HEK293 (cell line): ENCODE measurements around the gene SLC22A4.

ENCODE experiments used
- CTCF ChIA-PET: fragments of 350-600 bp; formaldehyde crosslinking; extraction: SDS; loops from one replicate; lab custom pipeline; 2021; ENCODE audit warnings: antibody characterized with exemption; lab: Yijun Ruan, JAX
- POLR2A ChIA-PET: fragments of 300-600 bp; formaldehyde crosslinking; extraction: SDS; loops from one replicate; lab custom pipeline; 2020; ENCODE audit warnings: antibody characterized with exemption, inconsistent platforms; lab: Yijun Ruan, JAX
- H3K27ac ChIP-seq: fragments of 200-500 bp; sonication (Bioruptor generic); 2 replicates; pipeline ENCODE4 v1.5.1; 2014; ENCODE audit warnings: low read depth, low read length, control low read depth, inconsistent platforms; ENCODE audit errors: extremely low read depth
- H3K36me3 ChIP-seq, 2 experiments: fragments of 200-500 bp in 1 of 2; sonication (Bioruptor generic) in 1 of 2; 1 replicate in 1 of 2; 2 replicates in 1 of 2; pipeline ENCODE4 v1.5.1; 2014 to 2017; ENCODE audit warnings: inconsistent platforms in 2 of 2, low read length in 2 of 2; ENCODE audit not compliant: control insufficient read depth in 2 of 2, insufficient read depth in 1 of 2
- H3K4me1 ChIP-seq: fragments of 200-500 bp; sonication (Bioruptor generic); 2 replicates; pipeline ENCODE4 v1.5.1; 2014; ENCODE audit warnings: mild to moderate bottlenecking, low read length, inconsistent platforms; ENCODE audit not compliant: control insufficient read depth, insufficient read depth
- H3K4me3 ChIP-seq: 2 replicates; pipeline ENCODE4 v1.5.1; 2011; ENCODE audit warnings: low read depth, mild to moderate bottlenecking, control low read depth, low read length, moderate library complexity
- H3K9me3 ChIP-seq: fragments of 200-500 bp; sonication (Bioruptor generic); 2 replicates; pipeline ENCODE4 v1.5.1; 2014; ENCODE audit warnings: low read depth, low read length, inconsistent platforms; ENCODE audit not compliant: control insufficient read depth, insufficient read depth
- HOXA7 ChIP-seq: sonication (generic); formaldehyde crosslinking; IDR thresholded peaks from 2 replicates; pipeline ENCODE4 v1.8.1; 2022; ENCODE audit warnings: missing genetic modification reagents, borderline replicate concordance
- SCRT1 ChIP-seq: fragments of 450-650 bp; formaldehyde crosslinking; IDR thresholded peaks from 2 replicates; pipeline ENCODE4 v1.5.1; 2016; ENCODE audit warnings: missing biosample characterization, missing genetic modification characterization, borderline replicate concordance
- SCRT2 ChIP-seq: fragments of 450-650 bp; formaldehyde crosslinking; IDR thresholded peaks from 2 replicates; pipeline ENCODE4 v1.5.1; 2016; ENCODE audit warnings: missing biosample characterization, missing genetic modification characterization
- TCF7L2 ChIP-seq: IDR thresholded peaks from 2 replicates; pipeline ENCODE4 v1.6.1; 2011; ENCODE audit warnings: low read depth, mild to moderate bottlenecking, inconsistent platforms, low read length, moderate library complexity, borderline replicate concordance
- ZBTB20 ChIP-seq: fragments of 450-650 bp; formaldehyde crosslinking; IDR thresholded peaks from 2 replicates; pipeline ENCODE4 v1.5.1; 2016; ENCODE audit warnings: missing biosample characterization, missing genetic modification characterization
- ZFP3 ChIP-seq: fragments of 450-650 bp; formaldehyde crosslinking; IDR thresholded peaks from 2 replicates; pipeline ENCODE4 v1.5.1; 2016; ENCODE audit warnings: low read depth, missing biosample characterization, missing genetic modification characterization
- ZNF114 ChIP-seq: fragments of 450-650 bp; formaldehyde crosslinking; IDR thresholded peaks from 2 replicates; pipeline ENCODE4 v1.5.0; 2017; ENCODE audit warnings: missing biosample characterization, missing genetic modification characterization
- ZNF155 ChIP-seq: fragments of 450-650 bp; formaldehyde crosslinking; IDR thresholded peaks from 2 replicates; pipeline ENCODE4 v1.5.1; 2016; ENCODE audit warnings: missing biosample characterization, missing genetic modification characterization
- ZNF175 ChIP-seq: fragments of 450-650 bp; formaldehyde crosslinking; IDR thresholded peaks from 2 replicates; pipeline ENCODE4 v1.5.1; 2016; ENCODE audit warnings: missing biosample characterization, missing genetic modification characterization
- ZNF311 ChIP-seq: fragments of 450-650 bp; formaldehyde crosslinking; IDR thresholded peaks from 2 replicates; pipeline ENCODE4 v1.5.1; 2017; ENCODE audit warnings: missing biosample characterization, missing genetic modification characterization, borderline replicate concordance
- ZNF366 ChIP-seq: fragments of 450-650 bp; formaldehyde crosslinking; conservative IDR thresholded peaks from 2 replicates; pipeline ENCODE4 v1.5.1; 2016; ENCODE audit warnings: missing biosample characterization, missing genetic modification characterization
- ZNF391 ChIP-seq: fragments of 450-650 bp; formaldehyde crosslinking; IDR thresholded peaks from 2 replicates; pipeline ENCODE4 v1.5.1; 2016; ENCODE audit warnings: low read depth, missing biosample characterization, missing genetic modification characterization, borderline replicate concordance
- ZNF473 ChIP-seq: fragments of 450-650 bp; formaldehyde crosslinking; IDR thresholded peaks from 2 replicates; pipeline ENCODE4 v1.5.1; 2017; ENCODE audit warnings: missing biosample characterization, missing genetic modification characterization
- ZNF560 ChIP-seq: fragments of 450-650 bp; formaldehyde crosslinking; IDR thresholded peaks from 2 replicates; pipeline ENCODE4 v1.5.1; 2017; ENCODE audit warnings: missing biosample characterization, missing genetic modification characterization, borderline replicate concordance
- ZNF600 ChIP-seq: fragments of 450-650 bp; formaldehyde crosslinking; IDR thresholded peaks from 2 replicates; pipeline ENCODE4 v1.5.1; 2016; ENCODE audit warnings: missing biosample characterization, missing genetic modification characterization
- ZNF623 ChIP-seq: fragments of 450-650 bp; formaldehyde crosslinking; IDR thresholded peaks from 2 replicates; pipeline ENCODE4 v1.5.1; 2016; ENCODE audit warnings: missing biosample characterization, missing genetic modification characterization
- ZNF664 ChIP-seq: fragments of 450-650 bp; formaldehyde crosslinking; IDR thresholded peaks from 2 replicates; pipeline ENCODE4 v1.5.1; 2016; ENCODE audit warnings: missing biosample characterization, missing genetic modification characterization
- ZNF701 ChIP-seq: fragments of 450-650 bp; formaldehyde crosslinking; IDR thresholded peaks from 2 replicates; pipeline ENCODE4 v1.5.1; 2016; ENCODE audit warnings: missing biosample characterization, missing genetic modification characterization
- ZNF843 ChIP-seq: fragments of 450-650 bp; formaldehyde crosslinking; IDR thresholded peaks from 2 replicates; pipeline ENCODE4 v1.5.1; 2016; ENCODE audit warnings: missing biosample characterization, missing genetic modification characterization
- TF ChIP-seq, protein P1 (sequence below): fragments of 450-650 bp; formaldehyde crosslinking; IDR thresholded peaks from 2 replicates; pipeline ENCODE4 v1.5.0; 2017; ENCODE audit warnings: missing biosample characterization, missing genetic modification characterization, borderline replicate concordance
- TF ChIP-seq, protein P2 (sequence below): fragments of 450-650 bp; formaldehyde crosslinking; IDR thresholded peaks from 2 replicates; pipeline ENCODE4; 2016; ENCODE audit warnings: missing biosample characterization, missing genetic modification characterization
- TF ChIP-seq, protein P3 (sequence below): fragments of 450-650 bp; formaldehyde crosslinking; IDR thresholded peaks from 2 replicates; pipeline ENCODE4 v1.5.1; 2017; ENCODE audit warnings: missing biosample characterization, missing genetic modification characterization
- TF ChIP-seq, protein P4 (sequence below): fragments of 450-650 bp; formaldehyde crosslinking; IDR thresholded peaks from 2 replicates; pipeline ENCODE4 v1.5.1; 2016; ENCODE audit warnings: missing biosample characterization, missing genetic modification characterization

SLC22A4 gene

DNA sequence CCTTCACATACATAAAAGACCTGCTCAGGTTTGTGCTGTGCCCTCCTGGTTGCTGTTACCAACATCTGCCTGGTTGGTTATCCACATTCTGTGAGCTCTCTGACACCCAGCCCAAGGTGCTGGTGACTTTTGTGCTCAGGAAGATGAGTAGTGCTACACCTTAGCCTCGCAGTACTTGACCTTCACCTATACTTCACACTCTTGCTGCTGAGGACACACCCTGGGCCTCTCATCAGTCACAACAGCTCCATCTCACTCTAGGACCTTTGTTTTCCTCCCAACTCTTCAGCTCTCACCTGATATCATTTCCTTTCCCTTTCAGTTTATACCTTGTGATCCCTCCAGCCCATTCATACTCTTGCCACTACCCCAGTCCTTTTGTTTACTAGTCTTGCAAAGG lies 64.6 kb downstream of the SLC22A4 start:
- no peaks in the 10 kb centered on the region; a peak in 1 of 3 replicates for H3K36me3 ChIP-seq
- POLR2A ChIA-PET: interaction anchor here (0.9 kb wide), 1 partner anchor 11 kb away, joined by 4 read pairs; the partner anchor contains the start of gene SLC22A5
- H3K27ac ChIP-seq: no peak overlapping the region
- peaks cover 4% of the 10 kb centered on the region; the same call in 1 of the 2 replicates for H3K4me1 ChIP-seq
- H3K9me3 ChIP-seq: no peaks in the 10 kb centered on the region
- no peak for TF ChIP-seq ZBTB20 (tag by site-specific recombination)
- TF ChIP-seq, protein P1, sequence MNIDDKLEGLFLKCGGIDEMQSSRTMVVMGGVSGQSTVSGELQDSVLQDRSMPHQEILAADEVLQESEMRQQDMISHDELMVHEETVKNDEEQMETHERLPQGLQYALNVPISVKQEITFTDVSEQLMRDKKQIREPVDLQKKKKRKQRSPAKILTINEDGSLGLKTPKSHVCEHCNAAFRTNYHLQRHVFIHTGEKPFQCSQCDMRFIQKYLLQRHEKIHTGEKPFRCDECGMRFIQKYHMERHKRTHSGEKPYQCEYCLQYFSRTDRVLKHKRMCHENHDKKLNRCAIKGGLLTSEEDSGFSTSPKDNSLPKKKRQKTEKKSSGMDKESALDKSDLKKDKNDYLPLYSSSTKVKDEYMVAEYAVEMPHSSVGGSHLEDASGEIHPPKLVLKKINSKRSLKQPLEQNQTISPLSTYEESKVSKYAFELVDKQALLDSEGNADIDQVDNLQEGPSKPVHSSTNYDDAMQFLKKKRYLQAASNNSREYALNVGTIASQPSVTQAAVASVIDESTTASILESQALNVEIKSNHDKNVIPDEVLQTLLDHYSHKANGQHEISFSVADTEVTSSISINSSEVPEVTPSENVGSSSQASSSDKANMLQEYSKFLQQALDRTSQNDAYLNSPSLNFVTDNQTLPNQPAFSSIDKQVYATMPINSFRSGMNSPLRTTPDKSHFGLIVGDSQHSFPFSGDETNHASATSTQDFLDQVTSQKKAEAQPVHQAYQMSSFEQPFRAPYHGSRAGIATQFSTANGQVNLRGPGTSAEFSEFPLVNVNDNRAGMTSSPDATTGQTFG: no peak
- TF ChIP-seq, all 188 proteins: peak for 0
- CTCF ChIA-PET: interaction anchor here (1.3 kb wide), 1 partner anchor 9 kb away, joined by 6 read pairs; no protein-coding TSS in a partner anchor
- no peak overlapping the region for H3K4me3 ChIP-seq

DNA sequence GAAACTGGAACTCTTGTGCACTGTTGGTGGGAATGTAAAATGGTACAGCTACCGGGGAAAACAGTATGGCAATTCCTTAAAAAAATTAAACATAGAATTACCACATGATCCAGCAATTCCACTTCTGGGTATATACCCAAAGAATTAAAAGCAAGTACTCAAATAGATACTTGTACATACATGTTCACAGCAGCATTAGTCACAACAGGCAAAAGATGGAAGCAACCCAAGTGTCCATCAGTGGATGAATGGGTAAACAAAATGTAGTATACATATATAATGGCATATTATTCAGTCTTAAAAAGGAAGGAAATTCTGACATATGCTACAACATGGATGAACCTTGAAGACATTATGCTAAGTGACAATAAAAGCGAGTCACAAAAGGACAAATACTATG lies 67.9 kb downstream of the SLC22A4 start:
- Histone ChIP-seq H3K36me3 (peaks cover 4 to 19% of the 10 kb centered on the region in 2 experiments; a peak in 2 of 3 replicates), H3K4me3 (no peak overlapping the region), H3K4me1 (peaks cover 6% of the 10 kb centered on the region; the same call in 1 of the 2 replicates), H3K27ac (no peak overlapping the region), H3K9me3 (no peaks in the 10 kb centered on the region)
- ChIA-PET CTCF (interaction anchor here (0.9 to 1.1 kb wide), 2 partner anchors 227 to 294 kb away, joined by 4 read pairs; no protein-coding TSS in a partner anchor), POLR2A (no interaction called here)
- TF ChIP-seq TCF7L2 (no peak), ZNF560 (tag by site-specific recombination) (no peak), ZNF664 (tag by site-specific recombination) (no peak), ZNF311 (tag by site-specific recombination) (no peak), ZNF623 (tag by site-specific recombination) (no peak), ZNF155 (tag by site-specific recombination) (no peak), ZNF473 (tag by site-specific recombination) (no peak), ZFP3 (no peak)
- TF ChIP-seq, protein P2, sequence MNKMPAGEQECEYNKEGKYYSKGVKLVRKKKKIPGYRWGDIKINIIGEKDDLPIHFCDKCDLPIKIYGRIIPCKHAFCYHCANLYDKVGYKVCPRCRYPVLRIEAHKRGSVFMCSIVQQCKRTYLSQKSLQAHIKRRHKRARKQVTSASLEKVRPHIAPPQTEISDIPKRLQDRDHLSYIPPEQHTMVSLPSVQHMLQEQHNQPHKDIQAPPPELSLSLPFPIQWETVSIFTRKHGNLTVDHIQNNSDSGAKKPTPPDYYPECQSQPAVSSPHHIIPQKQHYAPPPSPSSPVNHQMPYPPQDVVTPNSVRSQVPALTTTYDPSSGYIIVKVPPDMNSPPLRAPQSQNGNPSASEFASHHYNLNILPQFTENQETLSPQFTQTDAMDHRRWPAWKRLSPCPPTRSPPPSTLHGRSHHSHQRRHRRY (tag by site-specific recombination): no peak
- TF ChIP-seq, protein P3, sequence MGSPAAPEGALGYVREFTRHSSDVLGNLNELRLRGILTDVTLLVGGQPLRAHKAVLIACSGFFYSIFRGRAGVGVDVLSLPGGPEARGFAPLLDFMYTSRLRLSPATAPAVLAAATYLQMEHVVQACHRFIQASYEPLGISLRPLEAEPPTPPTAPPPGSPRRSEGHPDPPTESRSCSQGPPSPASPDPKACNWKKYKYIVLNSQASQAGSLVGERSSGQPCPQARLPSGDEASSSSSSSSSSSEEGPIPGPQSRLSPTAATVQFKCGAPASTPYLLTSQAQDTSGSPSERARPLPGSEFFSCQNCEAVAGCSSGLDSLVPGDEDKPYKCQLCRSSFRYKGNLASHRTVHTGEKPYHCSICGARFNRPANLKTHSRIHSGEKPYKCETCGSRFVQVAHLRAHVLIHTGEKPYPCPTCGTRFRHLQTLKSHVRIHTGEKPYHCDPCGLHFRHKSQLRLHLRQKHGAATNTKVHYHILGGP (tag by site-specific recombination): no peak

DNA sequence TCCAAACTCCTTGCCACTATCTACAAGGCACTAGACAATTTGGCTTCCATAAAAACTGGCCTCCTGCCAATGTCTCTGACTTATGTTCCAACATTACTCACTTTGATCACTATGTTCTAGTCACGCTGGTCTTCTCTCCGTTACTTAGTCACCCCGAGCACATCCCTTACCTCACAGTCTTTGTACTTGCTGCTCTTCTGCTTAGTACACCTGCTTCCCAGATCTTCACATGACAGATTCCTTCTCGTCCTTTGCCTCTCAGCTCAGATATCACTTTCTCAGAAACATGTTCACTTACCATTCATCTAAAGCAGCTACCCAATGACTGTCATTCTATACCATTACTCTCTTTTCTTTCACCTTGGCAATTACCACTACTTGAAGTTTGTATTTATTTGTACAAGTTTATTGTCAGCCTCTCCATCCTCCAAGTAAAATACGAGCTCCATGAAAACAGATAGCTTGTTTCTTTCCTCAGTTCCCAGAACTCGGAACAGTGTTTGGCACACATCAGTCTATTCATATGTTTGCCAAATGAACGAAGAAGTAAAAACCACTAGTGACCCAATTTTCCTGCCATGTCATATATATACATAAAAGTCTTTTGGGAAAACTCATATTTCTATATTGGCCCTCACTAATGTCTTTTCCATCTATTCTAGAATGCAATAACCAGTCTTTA lies 69.4 kb downstream of the SLC22A4 start:
- H3K4me1 ChIP-seq: peaks cover 6% of the 10 kb centered on the region; the same call in 1 of the 2 replicates
- CTCF ChIA-PET: interaction anchor here (1.4 kb wide), 1 partner anchor 13 kb away, joined by 6 read pairs; no protein-coding TSS in a partner anchor
- POLR2A ChIA-PET: no interaction called here
- peak; percentile 89 for TF ChIP-seq ZNF366 (tag by site-specific recombination)
- TF ChIP-seq ZNF114 (tag by site-specific recombination): no peak
- peak; percentile 90 for TF ChIP-seq ZNF600
- TF ChIP-seq ZNF155 (tag by site-specific recombination): no peak
- TF ChIP-seq ZNF843 (tag by site-specific recombination): peak; percentile 54
- TF ChIP-seq, protein P4, sequence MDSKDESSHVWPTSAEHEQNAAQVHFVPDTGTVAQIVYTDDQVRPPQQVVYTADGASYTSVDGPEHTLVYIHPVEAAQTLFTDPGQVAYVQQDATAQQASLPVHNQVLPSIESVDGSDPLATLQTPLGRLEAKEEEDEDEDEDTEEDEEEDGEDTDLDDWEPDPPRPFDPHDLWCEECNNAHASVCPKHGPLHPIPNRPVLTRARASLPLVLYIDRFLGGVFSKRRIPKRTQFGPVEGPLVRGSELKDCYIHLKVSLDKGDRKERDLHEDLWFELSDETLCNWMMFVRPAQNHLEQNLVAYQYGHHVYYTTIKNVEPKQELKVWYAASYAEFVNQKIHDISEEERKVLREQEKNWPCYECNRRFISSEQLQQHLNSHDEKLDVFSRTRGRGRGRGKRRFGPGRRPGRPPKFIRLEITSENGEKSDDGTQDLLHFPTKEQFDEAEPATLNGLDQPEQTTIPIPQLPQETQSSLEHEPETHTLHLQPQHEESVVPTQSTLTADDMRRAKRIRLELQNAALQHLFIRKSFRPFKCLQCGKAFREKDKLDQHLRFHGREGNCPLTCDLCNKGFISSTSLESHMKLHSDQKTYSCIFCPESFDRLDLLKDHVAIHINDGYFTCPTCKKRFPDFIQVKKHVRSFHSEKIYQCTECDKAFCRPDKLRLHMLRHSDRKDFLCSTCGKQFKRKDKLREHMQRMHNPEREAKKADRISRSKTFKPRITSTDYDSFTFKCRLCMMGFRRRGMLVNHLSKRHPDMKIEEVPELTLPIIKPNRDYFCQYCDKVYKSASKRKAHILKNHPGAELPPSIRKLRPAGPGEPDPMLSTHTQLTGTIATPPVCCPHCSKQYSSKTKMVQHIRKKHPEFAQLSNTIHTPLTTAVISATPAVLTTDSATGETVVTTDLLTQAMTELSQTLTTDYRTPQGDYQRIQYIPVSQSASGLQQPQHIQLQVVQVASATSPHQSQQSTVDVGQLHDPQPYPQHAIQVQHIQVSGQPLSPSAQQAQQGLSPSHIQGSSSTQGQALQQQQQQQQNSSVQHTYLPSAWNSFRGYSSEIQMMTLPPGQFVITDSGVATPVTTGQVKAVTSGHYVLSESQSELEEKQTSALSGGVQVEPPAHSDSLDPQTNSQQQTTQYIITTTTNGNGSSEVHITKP (tag by site-specific recombination): peak; percentile 32
- no peak for TF ChIP-seq ZNF175 (tag by site-specific recombination)
- TF ChIP-seq SCRT2: no peak
- no peak for TF ChIP-seq ZNF701 (tag by site-specific recombination)
- TF ChIP-seq SCRT1 (tag by site-specific recombination): no peak
- TF ChIP-seq ZNF391 (tag by site-specific recombination): no peak
- TF ChIP-seq HOXA7: no peak

More for the DNA sequence above, 69.4 kb downstream of the SLC22A4 start:
- H3K4me3 ChIP-seq: no peak overlapping the region
- peaks cover 4 to 19% of the 10 kb centered on the region in 2 experiments; a peak in 2 of 3 replicates for H3K36me3 ChIP-seq
- H3K9me3 ChIP-seq: no peaks in the 10 kb centered on the region
- no peak overlapping the region for H3K27ac ChIP-seq
